ENCODE results near the gene EIF5AL1. TPM values are rescaled to one million over a fixed set of nuclear protein-coding genes. Genes with fewer than 3 reads are reported as not detected.
"Not testable (repeated sequence)": the region's sequence is repeated elsewhere in the genome, so short reads cannot be mapped to it uniquely, and the experiment has no call there.

The EIF5AL1 gene
- total RNA-seq, 1 donor from 2014 or later, result 0.08 TPM

- no peak for DNase-seq (ENCODE audit: low spot score)
- intact Hi-C loops (cut with DNase I), result no loop called here
These were observed 28.4 kb upstream of the EIF5AL1 start for GRCh38 chr10:79483948-79484347.

- DNase-seq (ENCODE audit: low spot score), result peak; percentile 27
- intact Hi-C loops (cut with DNase I), result no loop called here
These were observed 27.9 kb upstream of the EIF5AL1 start for GRCh38 chr10:79484476-79484875.

- intact Hi-C loops (cut with DNase I), result loop anchor here (1.0 kb wide), 1 partner anchor 113 kb away; no protein-coding TSS in a partner anchor
- DNase-seq (ENCODE audit: low spot score), result no peak
These were observed 24.8 kb upstream of the EIF5AL1 start for GRCh38 chr10:79487296-79488194.

GRCh38 chr10:79488336-79488735 lies 24.0 kb upstream of the EIF5AL1 start:
- DNase-seq (ENCODE audit: low spot score), result no peak
- intact Hi-C loops (cut with DNase I), result no loop called here

- no peak for DNase-seq (ENCODE audit: low spot score)
- intact Hi-C loops (cut with DNase I), result no loop called here
These were observed 23.5 kb upstream of the EIF5AL1 start for GRCh38 chr10:79488870-79489269.

GRCh38 chr10:79490400-79491142 lies 21.8 kb upstream of the EIF5AL1 start:
- intact Hi-C loops (cut with DNase I), result no loop called here
- DNase-seq (ENCODE audit: low spot score), result no peak

- intact Hi-C loops (cut with DNase I), result no loop called here
- no peak for DNase-seq (ENCODE audit: low spot score)
These were observed 21.0 kb upstream of the EIF5AL1 start for GRCh38 chr10:79491143-79491835.

GRCh38 chr10:79492256-79492655 lies 20.1 kb upstream of the EIF5AL1 start:
- intact Hi-C loops (cut with DNase I), result no loop called here
- DNase-seq (ENCODE audit: low spot score), result no peak

- intact Hi-C loops (cut with DNase I), result no loop called here
- DNase-seq (ENCODE audit: low spot score), result no peak
These were observed 19.5 kb upstream of the EIF5AL1 start for GRCh38 chr10:79492839-79493238.

GRCh38 chr10:79493806-79494205 lies 18.5 kb upstream of the EIF5AL1 start:
- intact Hi-C loops (cut with DNase I), result no loop called here
- no peak for DNase-seq (ENCODE audit: low spot score)

- no peak for DNase-seq (ENCODE audit: low spot score)
- intact Hi-C loops (cut with DNase I), result no loop called here
These were observed 17.2 kb upstream of the EIF5AL1 start for GRCh38 chr10:79494871-79495705.

GRCh38 chr10:79495791-79496190 lies 16.5 kb upstream of the EIF5AL1 start:
- intact Hi-C loops (cut with DNase I), result no loop called here
- DNase-seq (ENCODE audit: low spot score), result no peak

- no peak for DNase-seq (ENCODE audit: low spot score)
- intact Hi-C loops (cut with DNase I), result no loop called here
These were observed 15.4 kb upstream of the EIF5AL1 start for GRCh38 chr10:79496896-79497295.

GRCh38 chr10:79498291-79498829 lies 14.0 kb upstream of the EIF5AL1 start:
- intact Hi-C loops (cut with DNase I), result no loop called here
- no peak for DNase-seq (ENCODE audit: low spot score)

- DNase-seq (ENCODE audit: low spot score), result no peak
- intact Hi-C loops (cut with DNase I), result no loop called here
These were observed 9.6 kb upstream of the EIF5AL1 start for GRCh38 chr10:79502561-79503309.

GRCh38 chr10:79503787-79504186 lies 8.5 kb upstream of the EIF5AL1 start:
- DNase-seq (ENCODE audit: low spot score); intact Hi-C loops (cut with DNase I): not testable (repeated sequence)

- DNase-seq (ENCODE audit: low spot score); intact Hi-C loops (cut with DNase I): not testable (repeated sequence)
These were observed 7.8 kb upstream of the EIF5AL1 start for GRCh38 chr10:79504483-79504882.

GRCh38 chr10:79505328-79505727 lies 7.0 kb upstream of the EIF5AL1 start:
- DNase-seq (ENCODE audit: low spot score); intact Hi-C loops (cut with DNase I): not testable (repeated sequence)
